K562 (cell line): ENCODE data around the gene RNF214. TPM values are rescaled to one million over a fixed set of nuclear protein-coding genes. Genes with fewer than 3 reads are reported as not detected.

Experiments
- ADNP ChIP-seq: fragments of 200-800 bp; sonication (Bioruptor generic); IDR thresholded peaks from 2 replicates; pipeline ENCODE4 v1.6.1; 2016; ENCODE audit warnings: missing genetic modification characterization, missing compliant biosample characterization
- ASH1L ChIP-seq: fragments of 450-650 bp; IDR thresholded peaks from 2 replicates; pipeline ENCODE4 v1.6.1; 2018; ENCODE audit warnings: borderline replicate concordance, mild to moderate bottlenecking, low read depth; ENCODE audit not compliant: partially characterized antibody
- CHD1 ChIP-seq: fragments of 200-600 bp; sonication (generic); IDR thresholded peaks from one replicate; pipeline ENCODE4 v1.6.1; 2012; ENCODE audit warnings: mild to moderate bottlenecking, moderate library complexity, low read length, inconsistent platforms
- CREB1 ChIP-seq, 2 experiments: sonication (generic) in 1 of 2; formaldehyde crosslinking in 1 of 2; IDR thresholded peaks; 2 replicates each; pipeline versions ENCODE4 v1.6.1 to v1.8.0; 2012 to 2022; ENCODE audit warnings: inconsistent platforms in 1 of 2, mild to moderate bottlenecking in 1 of 2, missing genetic modification reagents in 1 of 2, moderate library complexity in 1 of 2
- ETV1 ChIP-seq: fragments of 450-650 bp; conservative IDR thresholded peaks from 2 replicates; pipeline ENCODE4 v1.6.1; 2016; ENCODE audit warnings: missing genetic modification characterization, control low read depth, low read depth, missing compliant biosample characterization
- KDM2B ChIP-seq: fragments of 250-450 bp; sonication (Bioruptor Pico); IDR thresholded peaks from 2 replicates; pipeline ENCODE4 v1.8.0; 2021; ENCODE audit warnings: mild to moderate bottlenecking, moderate library complexity
- MAZ ChIP-seq, 2 experiments: fragments of 450-650 bp in 1 of 2; sonication (generic) in 1 of 2; formaldehyde crosslinking; IDR thresholded peaks in 1 of 2; conservative IDR thresholded peaks in 1 of 2; 2 replicates each; pipeline versions ENCODE4 v1.4.0 to v1.5.0; 2020; ENCODE audit warnings: mild to moderate bottlenecking in 1 of 2, missing genetic modification reagents in 1 of 2
- NUFIP1 ChIP-seq: fragments of 450-650 bp; IDR thresholded peaks from 2 replicates; pipeline ENCODE4 v1.6.1; 2018; ENCODE audit not compliant: partially characterized antibody
- RCOR1 ChIP-seq, 2 experiments: IDR thresholded peaks; 2 replicates each; pipeline ENCODE4 v1.6.1; 2012; ENCODE audit warnings: low read depth in 2 of 2, low read length in 2 of 2, borderline replicate concordance in 1 of 2, improper control_type of control experiment in 1 of 2
- TAF15 ChIP-seq: fragments of 200-400 bp; formaldehyde crosslinking; IDR thresholded peaks from 2 replicates; pipeline ENCODE4 v1.6.1; 2017; ENCODE audit warnings: mild to moderate bottlenecking, low read depth, low read length, moderate library complexity
- TAF7 ChIP-seq: fragments of 450-650 bp; IDR thresholded peaks from 2 replicates; pipeline ENCODE4 v1.6.1; 2016; ENCODE audit warnings: missing genetic modification characterization, missing compliant biosample characterization
- TBP ChIP-seq: optimal IDR thresholded peaks from 2 replicates; pipeline ENCODE3; 2011; ENCODE audit warnings: low read depth, low read length, improper control_type of control experiment
- THRA ChIP-seq: fragments of 450-650 bp; IDR thresholded peaks from 2 replicates; pipeline ENCODE4 v1.6.1; 2017; ENCODE audit warnings: mild to moderate bottlenecking, moderate library complexity
- ZFPM2 ChIP-seq: fragments of 250-450 bp; sonication (Bioruptor Pico); IDR thresholded peaks from 2 replicates; pipeline ENCODE4 v1.5.1; 2022; ENCODE audit warnings: mild to moderate bottlenecking
- ZNF143 ChIP-seq: sonication (generic); formaldehyde crosslinking; IDR thresholded peaks from 2 replicates; pipeline ENCODE4 v1.9.0; 2022; ENCODE audit warnings: mild to moderate bottlenecking, missing genetic modification reagents
- ZNF253 ChIP-seq: fragments of 250-450 bp; sonication (Bioruptor Pico); conservative IDR thresholded peaks from 2 replicates; pipeline ENCODE4 v1.6.1; 2021; ENCODE audit warnings: mild to moderate bottlenecking
- ZNF449 ChIP-seq: fragments of 250-450 bp; sonication (Bioruptor Pico); IDR thresholded peaks from 2 replicates; pipeline ENCODE4 v1.8.0; 2022; ENCODE audit warnings: moderate library complexity, mild to moderate bottlenecking, inconsistent platforms
- ZNF584 ChIP-seq: fragments of 200-800 bp; sonication (Bioruptor generic); IDR thresholded peaks from 2 replicates; pipeline ENCODE4 v1.6.1; 2016; ENCODE audit warnings: low read depth, mild to moderate bottlenecking, missing genetic modification characterization, missing compliant biosample characterization
- ZNF639 ChIP-seq, 2 experiments: fragments of 200-800 bp in 1 of 2; sonication (Bioruptor generic) in 1 of 2; sonication (generic) in 1 of 2; formaldehyde crosslinking in 1 of 2; IDR thresholded peaks in 1 of 2; conservative IDR thresholded peaks in 1 of 2; 2 replicates each; pipeline versions ENCODE4 v1.5.0 to v1.6.1; 2016 to 2020; ENCODE audit warnings: missing compliant biosample characterization in 1 of 2, missing genetic modification characterization in 1 of 2, missing genetic modification reagents in 1 of 2
- ZNF740 ChIP-seq, 3 experiments: fragments of 200-800 bp in 1 of 3; sonication (Bioruptor generic) in 1 of 3; sonication (generic) in 1 of 3; formaldehyde crosslinking in 1 of 3; IDR thresholded peaks; 2 replicates each; pipeline versions ENCODE4 v1.6.1 to v1.8.0; 2016 to 2022; ENCODE audit warnings: mild to moderate bottlenecking in 2 of 3, missing compliant biosample characterization in 2 of 3, missing genetic modification characterization in 2 of 3, missing genetic modification reagents in 1 of 3
- polyA plus RNA-seq, 8 experiments: library from polyadenylated mRNA; depleted of rRNA in 4 of 8; stranded (reverse) in 5 of 8; unstranded in 3 of 8; fragments of >200 nt; fragmentation: Nextera tagmentation in 2 of 8; fragmentation: Illumina TruSeq in 1 of 8; extraction: Ambion mirVana in 2 of 8; extraction: Trizol in 1 of 8; gene quantifications; 2 replicates each; pipeline versions ENCODE4 v1.2.1 to v1.2.3, GENCODE V29; 2011 to 2014; ENCODE audit warnings: inconsistent platforms in 1 of 8, missing spikeins in 1 of 8
- total RNA-seq, 7 experiments: library from RNA; depleted of rRNA in 6 of 7; stranded (reverse); fragments of >200 nt in 6 of 7; fragmentation: Illumina TruSeq in 2 of 7; extraction: Trizol in 2 of 7; gene quantifications; 2 replicates each; pipeline versions ENCODE4 v1.2.1 to v1.2.3, GENCODE V29; 2011 to 2021; ENCODE audit warnings: low replicate concordance in 1 of 7

The RNF214 gene
- total and polyA plus RNA-seq, 9 of the 15 experiments (the other 6 are each of a cell fraction or from before 2014, with no cell fraction given) = 6.6 to 24.8 (median 11.9) TPM

GRCh38 chr11:117223741-117224689 lies 8.5 kb upstream of the RNF214 start (continued):
- TF ChIP-seq KDM2B = no peak
- TF ChIP-seq ADNP (tag) = no peak
- no peak for TF ChIP-seq NUFIP1
- no peak for TF ChIP-seq ZNF449 (CRISPR knock-in tag)
- TF ChIP-seq ZNF639 (CRISPR knock-in tag; conservative IDR thresholded peaks at IDR 0.05 in 1 of 2, IDR thresholded peaks at IDR 0.05 in 1 of 2) = no peak
- TF ChIP-seq ZNF253 (CRISPR knock-in tag) = no peak
- TF ChIP-seq MAZ (CRISPR knock-in tag; conservative IDR thresholded peaks at IDR 0.05 in 1 of 2, IDR thresholded peaks at IDR 0.05 in 1 of 2) = peak; percentile 48 to 65; a peak in 2 of 4 replicates
- no peak for TF ChIP-seq ASH1L
- TF ChIP-seq TAF7 = no peak
- 0 out of 2 replicates have a peak, but pooled peaks have one; percentile 17 for TF ChIP-seq CREB1 (IDR thresholded peaks at IDR 0.05)
- no peak for TF ChIP-seq CREB1 (CRISPR knock-in tag; IDR thresholded peaks at IDR 0.05)
- no peak for TF ChIP-seq THRA
- TF ChIP-seq TBP = no peak
- peak; percentile 76 to 98; a peak in 3 of 4 replicates for TF ChIP-seq RCOR1 (IDR thresholded peaks at IDR 0.05; ENCODE audit: borderline replicate concordance in 1 of 2, low read depth in 2 of 2, low read length in 2 of 2)
- TF ChIP-seq ZNF740 (CRISPR knock-in tag; IDR thresholded peaks at IDR 0.05) = no peak
- no peak for TF ChIP-seq ZNF740 (tag; IDR thresholded peaks at IDR 0.05)
- no peak for TF ChIP-seq CHD1
- no peak for TF ChIP-seq TAF15
- no peak for TF ChIP-seq ZNF143 (CRISPR knock-in tag)
- TF ChIP-seq ETV1 = peak; percentile 67
- no peak for TF ChIP-seq ZFPM2 (CRISPR knock-in tag)
- TF ChIP-seq ZNF584 (CRISPR knock-in tag) = 0 out of 2 replicates have a peak, but pooled peaks have one; percentile 28
